Globus pallidus (tissue), 1 donor: ENCODE measurements around the gene FARP2.

Source experiments
- DNase-seq: peaks from one replicate; pipeline ENCODE4 v3.0.0-alpha.2; 2015; ENCODE audit warnings: low spot score

FARP2 gene

GRCh38 chr2:241323778-241324177, 32.3 kb upstream of the FARP2 start:
- DNase-seq, result no peak

- no peak for DNase-seq
These were observed 31.3 kb upstream of the FARP2 start for GRCh38 chr2:241324775-241325174.

GRCh38 chr2:241325257-241325656, 30.8 kb upstream of the FARP2 start:
- DNase-seq, result no peak

- no peak for DNase-seq
These were observed 26.1 kb upstream of the FARP2 start for GRCh38 chr2:241329669-241330615.

- DNase-seq, result no peak
These were observed 25.5 kb upstream of the FARP2 start for GRCh38 chr2:241330616-241330981.

- no peak for DNase-seq
These were observed 21.3 kb upstream of the FARP2 start for GRCh38 chr2:241334813-241335212.

- DNase-seq, result no peak
These were observed 16.1 kb upstream of the FARP2 start for GRCh38 chr2:241339839-241340630.

- no peak for DNase-seq
These were observed 15.4 kb upstream of the FARP2 start for GRCh38 chr2:241340631-241341163.

GRCh38 chr2:241344925-241345651, 11.0 kb upstream of the FARP2 start:
- DNase-seq, result no peak

- no peak for DNase-seq
These were observed 6.1 kb upstream of the FARP2 start for GRCh38 chr2:241349941-241350340.

GRCh38 chr2:241350530-241350877, 5.6 kb upstream of the FARP2 start:
- no peak for DNase-seq

- DNase-seq, result no peak
These were observed 5.0 kb upstream of the FARP2 start for GRCh38 chr2:241350878-241351639.

- no peak for DNase-seq
These were observed 4.4 kb upstream of the FARP2 start for GRCh38 chr2:241351640-241352031.

GRCh38 chr2:241352227-241352626, 3.9 kb upstream of the FARP2 start:
- DNase-seq, result no peak

- no peak for DNase-seq
These were observed 1.1 kb upstream of the FARP2 start for GRCh38 chr2:241354668-241355658.

GRCh38 chr2:241356871-241357260, 781 bp downstream of the FARP2 start:
- DNase-seq, result no peak

GRCh38 chr2:241357531-241357930, 1.4 kb downstream of the FARP2 start:
- no peak for DNase-seq

GRCh38 chr2:241358470-241358869, 2.4 kb downstream of the FARP2 start:
- no peak for DNase-seq

GRCh38 chr2:241359481-241360045, 3.5 kb downstream of the FARP2 start:
- DNase-seq, result no peak

GRCh38 chr2:241363426-241363825, 7.3 kb downstream of the FARP2 start:
- DNase-seq, result no peak
